SH-SY5Y (cell line): Measurements from ENCODE around the gene NFIA.

ENCODE experiments used
- GATA2 ChIP-seq: IDR thresholded peaks from 2 replicates; pipeline ENCODE4 v1.6.1; 2011; ENCODE audit warnings: mild to moderate bottlenecking, low read depth, low read length
- GATA3 ChIP-seq: IDR thresholded peaks from 2 replicates; pipeline ENCODE4 v1.6.1; 2011; ENCODE audit warnings: low read depth, mild to moderate bottlenecking, low read length, moderate library complexity

DNA sequence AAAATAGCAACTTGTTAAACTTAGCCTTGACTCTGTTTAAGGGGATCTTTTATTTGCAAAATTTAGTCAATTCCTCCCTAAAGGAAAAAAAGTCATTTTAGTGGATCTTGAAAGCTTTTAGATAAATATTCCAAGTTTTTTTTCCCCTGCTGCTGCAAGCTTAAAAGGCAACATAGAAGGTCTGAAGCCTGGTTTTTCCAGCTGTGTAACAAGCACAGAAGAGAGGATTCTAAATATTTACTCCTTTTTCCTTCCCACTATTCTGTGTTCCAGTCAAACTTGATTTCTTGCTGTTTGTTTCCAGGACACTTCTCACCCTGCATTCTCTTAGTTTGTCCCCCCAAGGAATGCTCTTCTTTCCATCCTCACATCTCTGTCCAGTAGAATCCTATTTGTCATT, 86.7 kb downstream of the NFIA start:
- no peak for TF ChIP-seq GATA2
- no peak for TF ChIP-seq GATA3
